Tracheal epithelial cell (primary cell): Measurements from ENCODE around the gene CD58. TPM values are rescaled to one million over a fixed set of nuclear protein-coding genes. Genes with fewer than 3 reads are reported as not detected.

Source experiments
- total RNA-seq: library from RNA; depleted of rRNA; stranded (reverse); fragments of >200 nt; gene quantifications from 2 replicates; pipeline ENCODE4 v1.2.1, GENCODE V29; 2014

CD58 gene, protein sequence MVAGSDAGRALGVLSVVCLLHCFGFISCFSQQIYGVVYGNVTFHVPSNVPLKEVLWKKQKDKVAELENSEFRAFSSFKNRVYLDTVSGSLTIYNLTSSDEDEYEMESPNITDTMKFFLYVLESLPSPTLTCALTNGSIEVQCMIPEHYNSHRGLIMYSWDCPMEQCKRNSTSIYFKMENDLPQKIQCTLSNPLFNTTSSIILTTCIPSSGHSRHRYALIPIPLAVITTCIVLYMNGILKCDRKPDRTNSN
- 36.1 and 42.2 TPM in 2 replicates for total RNA-seq

DNA sequence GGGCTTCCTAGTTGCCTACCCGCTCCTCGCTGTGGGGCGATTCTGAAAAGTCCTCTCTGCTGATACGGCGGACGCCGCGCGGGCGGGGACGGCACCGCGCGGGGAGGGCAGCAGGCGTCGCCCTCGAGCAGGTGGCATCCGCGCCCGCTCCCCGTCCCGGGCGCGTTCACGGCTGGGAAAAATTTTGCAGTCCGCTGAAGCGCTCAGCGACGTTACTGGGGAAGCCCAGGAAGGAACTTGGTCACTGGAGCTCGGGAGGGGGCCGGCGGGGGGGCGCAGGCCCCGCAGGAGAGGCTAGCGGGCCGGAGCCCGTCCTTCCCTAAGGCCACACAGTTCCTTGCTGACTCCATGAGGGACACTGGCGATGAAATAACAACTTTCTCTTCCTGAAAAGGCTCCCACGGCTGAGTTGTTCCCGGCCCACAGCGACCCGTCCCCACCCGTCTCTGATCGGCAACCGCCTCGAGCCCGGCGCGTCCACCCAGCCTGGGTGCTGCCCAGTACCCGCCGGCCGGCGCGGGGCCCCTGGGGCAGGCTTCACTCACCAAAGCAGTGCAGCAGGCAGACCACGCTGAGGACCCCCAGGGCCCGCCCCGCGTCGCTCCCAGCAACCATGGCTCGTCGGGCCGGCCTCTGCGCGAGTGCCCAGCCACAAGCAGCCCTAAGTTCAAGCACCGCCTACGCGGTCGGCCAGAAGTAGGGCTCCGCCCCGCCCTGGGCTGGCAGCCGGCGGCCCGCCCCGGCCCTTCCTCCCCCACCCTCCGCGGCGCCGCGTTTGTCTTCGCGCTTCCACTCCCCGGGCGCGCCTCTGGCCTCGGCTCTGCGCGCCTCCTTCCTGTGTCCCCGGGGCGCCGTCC is at the start of gene CD58:
TSS of gene CD58 (minus strand) at position 669 of the 857 bp plus-strand sequence. CDS start at position 615, 54 bp downstream.

Other genes starting within 250 kb of the CD58 start
- gene ATP1A1, start 197.8 kb downstream of the CD58 start, total RNA-seq = 194 and 306 TPM in 2 replicates
- gene IGSF3, start 96.7 kb upstream of the CD58 start, total RNA-seq = 66.9 and 109 TPM in 2 replicates
- not detected in 2 replicates for gene CD2, start 183.4 kb upstream of the CD58 start, total RNA-seq